ENCODE measurements around the gene SIDT2. TPM values are rescaled to one million over a fixed set of nuclear protein-coding genes. Genes with fewer than 3 reads are reported as not detected.
A peak's percentile ranks its signal among the peaks of the same experiment; 100 is the strongest.

Gene SIDT2
- total RNA-seq, 2 experiments from 2014 or later, result 28.6 to 30.9 TPM

- H3K27me3 Mint-ChIP-seq, result no peaks in the 10 kb centered on the region
- peaks cover 74% of the 10 kb centered on the region for H3K36me3 Mint-ChIP-seq (ENCODE audit: low read depth)
- ChIA-PET CTCF (interaction anchor here (1.0 to 2.4 kb wide), 2 partner anchors 9 to 37 kb away, joined by 3 to 12 read pairs; no protein-coding TSS in a partner anchor), POLR2A (interaction anchor here (0.7 kb wide), 1 partner anchor 110 kb away, joined by 5 read pairs; the partner anchor contains the start of gene CEP164)
- DNase-seq, result no peak
- no peak overlapping the region for H3K27ac Mint-ChIP-seq
- no peaks in the 10 kb centered on the region for H3K9me3 Mint-ChIP-seq
- H3K4me3 Mint-ChIP-seq, result no peak overlapping the region
- H3K4me1 Mint-ChIP-seq, result peaks cover 6% of the 10 kb centered on the region
These were observed 38.9 kb downstream of the SIDT2 start for GRCh38 chr11:117217141-117218084.

DNA sequence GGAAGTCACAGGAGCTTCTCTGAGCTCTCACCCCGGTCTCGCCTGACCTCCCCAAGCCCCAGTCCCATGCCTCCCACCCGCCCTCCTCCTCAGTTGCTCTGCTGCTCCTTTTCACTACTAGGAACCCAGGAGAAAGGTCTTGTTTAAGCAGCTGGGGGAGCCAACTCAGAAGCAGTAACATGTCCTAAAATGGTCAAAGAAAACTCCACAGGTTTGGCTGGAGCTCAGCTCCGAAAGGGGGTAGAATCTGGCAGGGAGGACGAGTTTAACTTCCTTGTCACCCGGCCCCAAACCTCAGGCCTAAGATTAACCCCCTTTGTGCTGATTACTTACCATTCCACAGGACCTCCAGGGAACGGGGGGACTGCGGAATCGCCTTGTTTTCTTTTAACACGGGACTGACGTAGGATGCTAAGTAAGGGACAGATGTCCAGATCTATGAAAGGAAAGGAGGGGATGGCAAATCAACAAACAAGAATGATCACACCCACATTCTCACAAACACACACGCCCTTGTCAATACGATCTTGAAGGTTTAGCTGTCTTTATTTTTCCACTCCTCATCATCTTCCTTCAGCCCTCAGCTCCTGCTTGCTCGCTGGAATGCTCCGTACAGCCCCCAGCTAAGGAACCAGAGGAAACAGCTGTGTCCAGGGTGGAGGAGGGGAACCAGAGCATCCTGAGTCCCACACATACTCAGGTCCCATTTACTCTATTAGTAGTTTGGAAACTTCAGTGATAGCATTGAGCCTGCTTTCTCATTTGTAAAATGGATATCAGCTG is 39.8 kb downstream of the SIDT2 start:
- H3K36me3 Mint-ChIP-seq (ENCODE audit: low read depth), result peaks cover 71% of the 10 kb centered on the region
- CTCF ChIA-PET, result interaction anchor here (0.6 to 1.3 kb wide), 3 partner anchors 9 to 230 kb away, joined by 3 to 4 read pairs (median 4); no protein-coding TSS in a partner anchor
- H3K4me1 Mint-ChIP-seq, result peaks cover 6% of the 10 kb centered on the region
- no peaks in the 10 kb centered on the region for H3K9me3 Mint-ChIP-seq
- POLR2A ChIA-PET, result no interaction called here
- DNase-seq, result no peak
- no peak overlapping the region for H3K27ac Mint-ChIP-seq
- H3K4me3 Mint-ChIP-seq, result no peak overlapping the region
- no peaks in the 10 kb centered on the region for H3K27me3 Mint-ChIP-seq

GRCh38 chr11:117219001-117219400 is 40.5 kb downstream of the SIDT2 start:
- peaks cover 70% of the 10 kb centered on the region for H3K36me3 Mint-ChIP-seq (ENCODE audit: low read depth)
- CTCF ChIA-PET, result interaction anchor here (1.0 to 1.3 kb wide), 2 partner anchors 9 to 16 kb away, joined by 3 to 4 read pairs; no protein-coding TSS in a partner anchor
- no peaks in the 10 kb centered on the region for H3K27me3 Mint-ChIP-seq
- POLR2A ChIA-PET, result no interaction called here
- no peak for DNase-seq
- no peak overlapping the region for H3K27ac Mint-ChIP-seq
- no peaks in the 10 kb centered on the region for H3K9me3 Mint-ChIP-seq
- no peak overlapping the region for H3K4me3 Mint-ChIP-seq
- H3K4me1 Mint-ChIP-seq, result peaks cover 8% of the 10 kb centered on the region

GRCh38 chr11:117219455-117219854 is 40.9 kb downstream of the SIDT2 start:
- H3K36me3 Mint-ChIP-seq (ENCODE audit: low read depth), result peaks cover 70% of the 10 kb centered on the region

GRCh38 chr11:117219995-117220394 is 41.5 kb downstream of the SIDT2 start:
- H3K4me1 Mint-ChIP-seq, result peaks cover 8% of the 10 kb centered on the region
- no peaks in the 10 kb centered on the region for H3K9me3 Mint-ChIP-seq
- no peak overlapping the region for H3K4me3 Mint-ChIP-seq
- no peak for DNase-seq
- peaks cover 67% of the 10 kb centered on the region for H3K36me3 Mint-ChIP-seq (ENCODE audit: low read depth)
- H3K27ac Mint-ChIP-seq, result no peak overlapping the region
- ChIA-PET POLR2A (no interaction called here), CTCF (interaction anchor here (0.6 to 1.1 kb wide), 6 partner anchors 9 to 175 kb away, joined by 3 to 4 read pairs (median 3); partner anchors contain the start of genes PCSK7 and RNF214)
- H3K27me3 Mint-ChIP-seq, result no peaks in the 10 kb centered on the region

More at GRCh38 chr11:117219455-117219854, 40.9 kb downstream of the SIDT2 start:
- Mint-ChIP-seq H3K27me3 (no peaks in the 10 kb centered on the region), H3K9me3 (no peaks in the 10 kb centered on the region), H3K4me3 (no peak overlapping the region), H3K4me1 (peaks cover 8% of the 10 kb centered on the region), H3K27ac (peak overlapping the region; percentile 15)
- POLR2A ChIA-PET, result no interaction called here
- no peak for DNase-seq
- CTCF ChIA-PET, result interaction anchor here (1.0 to 1.1 kb wide), 4 partner anchors 13 to 40 kb away, joined by 3 read pairs; partner anchors contain the start of genes PCSK7 and RNF214

- Mint-ChIP-seq H3K27ac (peak overlapping the region; percentile 51), H3K4me1 (peaks cover 8% of the 10 kb centered on the region), H3K27me3 (no peaks in the 10 kb centered on the region), H3K4me3 (no peak overlapping the region), H3K9me3 (no peaks in the 10 kb centered on the region), H3K36me3 (ENCODE audit: low read depth) (peaks cover 72% of the 10 kb centered on the region)
- ChIA-PET CTCF (interaction anchor here (1.1 to 1.6 kb wide), 4 partner anchors 10 to 41 kb away, joined by 3 to 8 read pairs (median 4); no protein-coding TSS in a partner anchor), POLR2A (no interaction called here)
- no peak for DNase-seq
These were observed 42.0 kb downstream of the SIDT2 start for GRCh38 chr11:117220568-117220967.

DNA sequence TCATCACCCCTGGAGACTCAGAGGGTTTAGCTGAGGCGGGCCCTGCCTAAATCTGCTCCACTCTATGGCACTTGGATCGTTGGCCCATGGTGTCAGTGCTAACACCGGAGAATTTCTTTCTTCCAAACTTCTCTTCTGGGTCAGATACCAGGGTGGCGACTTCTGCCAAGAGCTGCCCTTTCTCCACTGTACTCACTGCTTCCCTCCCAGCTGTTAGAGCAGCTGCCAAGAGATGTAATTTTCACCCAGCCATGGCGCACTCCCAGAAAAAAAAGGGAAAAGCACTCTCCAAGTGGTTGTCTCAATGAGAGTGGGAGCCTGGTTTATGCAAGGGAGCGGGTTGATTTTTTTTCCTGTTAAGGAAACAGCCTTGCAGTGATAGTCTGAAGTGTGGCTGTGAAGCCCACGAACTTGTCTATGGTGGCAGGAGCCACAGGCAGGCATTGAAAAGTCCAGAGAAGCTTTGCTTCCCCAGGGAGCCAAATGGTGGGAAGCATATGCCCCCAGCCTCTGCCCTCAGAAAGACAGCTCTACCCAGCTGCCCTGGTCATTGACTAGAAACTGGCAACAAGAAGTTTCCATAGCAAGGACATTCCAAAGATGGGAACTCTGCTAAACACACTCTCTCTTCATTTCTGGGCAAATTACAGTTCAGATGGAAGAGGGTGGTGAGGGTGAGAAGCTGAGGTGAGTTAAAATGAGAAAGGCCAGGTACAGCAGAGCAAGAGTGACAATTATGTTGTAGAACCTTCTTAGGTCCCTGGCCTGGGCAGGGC is 42.6 kb downstream of the SIDT2 start:
- H3K36me3 Mint-ChIP-seq (ENCODE audit: low read depth), result peaks cover 71% of the 10 kb centered on the region
- no peak for DNase-seq
- H3K27me3 Mint-ChIP-seq, result no peaks in the 10 kb centered on the region
- H3K4me3 Mint-ChIP-seq, result no peak overlapping the region
- POLR2A ChIA-PET, result no interaction called here
- CTCF ChIA-PET, result interaction anchor here (1.1 to 1.6 kb wide), 2 partner anchors 9 to 10 kb away, joined by 4 to 8 read pairs; no protein-coding TSS in a partner anchor
- H3K4me1 Mint-ChIP-seq, result peaks cover 8% of the 10 kb centered on the region
- H3K27ac Mint-ChIP-seq, result no peak overlapping the region
- no peaks in the 10 kb centered on the region for H3K9me3 Mint-ChIP-seq

DNA sequence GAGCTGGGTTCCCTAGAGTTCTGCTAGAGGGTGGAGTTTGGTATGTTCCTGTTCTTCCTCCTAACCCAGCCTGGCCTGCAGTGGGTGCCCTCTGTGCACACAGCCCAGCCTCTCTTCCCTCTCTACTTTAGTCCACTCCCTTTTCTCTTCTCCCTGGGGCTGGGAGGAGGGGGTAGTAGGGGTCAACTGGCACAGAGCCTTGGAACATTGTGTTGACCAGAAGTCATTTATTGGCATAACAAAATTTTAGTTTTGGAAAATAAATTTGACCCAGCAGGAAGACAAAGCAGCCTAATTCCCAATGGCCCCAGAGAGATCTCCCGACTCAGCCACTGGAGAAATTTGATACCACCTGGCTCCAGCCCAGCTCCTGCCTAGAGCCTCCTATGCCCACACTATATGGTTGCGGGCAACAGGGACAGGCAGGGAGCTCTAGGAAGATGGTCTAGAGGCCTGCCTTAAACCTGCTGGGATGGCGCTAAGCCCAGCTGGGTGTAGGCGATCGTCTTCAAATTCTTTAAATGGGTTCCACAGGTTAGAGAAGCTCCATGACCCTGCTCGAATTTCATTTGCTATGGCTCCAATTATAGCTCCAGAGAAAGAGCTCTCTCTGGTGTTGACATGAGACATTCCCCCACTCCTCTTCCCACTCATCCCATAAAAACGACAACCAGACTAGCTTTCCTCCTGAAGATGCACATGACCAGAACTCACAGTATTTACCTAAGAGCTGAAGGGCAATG is 43.4 kb downstream of the SIDT2 start:
- no peak for DNase-seq
- Mint-ChIP-seq H3K27me3 (no peaks in the 10 kb centered on the region), H3K9me3 (no peaks in the 10 kb centered on the region), H3K36me3 (ENCODE audit: low read depth) (peaks cover 73% of the 10 kb centered on the region), H3K27ac (no peak overlapping the region), H3K4me3 (no peak overlapping the region), H3K4me1 (peaks cover 15% of the 10 kb centered on the region)
- POLR2A ChIA-PET, result no interaction called here
- CTCF ChIA-PET, result interaction anchor here (1.6 kb wide), 1 partner anchor 8 kb away, joined by 8 read pairs; no protein-coding TSS in a partner anchor

DNA sequence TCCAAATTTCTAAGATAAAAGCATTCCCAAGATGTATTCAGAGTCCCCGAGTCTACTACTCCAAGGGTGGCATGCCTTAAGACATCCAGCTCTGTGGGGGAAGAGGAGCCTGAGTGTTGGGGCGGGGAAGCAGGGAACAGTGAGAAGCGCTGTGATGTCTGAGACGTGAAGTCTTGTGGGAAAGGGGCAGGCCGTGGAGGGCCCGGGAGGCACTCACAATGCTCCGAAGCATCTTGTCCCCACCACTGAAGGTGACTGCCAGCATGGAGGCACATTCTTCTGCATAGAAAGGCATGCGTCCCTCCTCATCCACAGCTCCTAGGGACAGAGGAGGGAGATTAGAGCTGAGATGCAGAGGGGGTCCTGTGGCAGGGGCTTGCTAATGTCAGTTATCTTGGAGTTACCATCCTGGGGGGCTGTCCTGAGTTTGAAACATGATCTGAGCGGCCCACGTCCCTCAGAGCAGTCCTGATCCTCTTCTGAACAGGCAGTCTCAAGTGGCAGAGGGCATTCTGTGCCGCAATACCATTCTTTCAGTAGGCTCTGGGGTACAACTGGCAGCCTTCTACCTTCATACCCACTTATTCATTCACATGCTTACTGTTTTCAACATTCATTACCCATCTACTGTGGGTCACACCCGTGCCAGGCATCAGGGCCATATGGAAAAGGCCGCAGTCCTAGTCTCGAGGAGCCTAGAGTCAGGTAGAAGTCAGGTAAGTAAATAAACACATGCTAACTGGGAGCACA is 44.6 kb downstream of the SIDT2 start:
- no peaks in the 10 kb centered on the region for H3K9me3 Mint-ChIP-seq
- no peak for DNase-seq
- H3K4me1 Mint-ChIP-seq, result peaks cover 23% of the 10 kb centered on the region
- H3K36me3 Mint-ChIP-seq (ENCODE audit: low read depth), result peaks cover 71% of the 10 kb centered on the region
- H3K27ac Mint-ChIP-seq, result no peak overlapping the region
- no peak overlapping the region for H3K4me3 Mint-ChIP-seq
- ChIA-PET CTCF (no interaction called here), POLR2A (no interaction called here)
- H3K27me3 Mint-ChIP-seq, result no peaks in the 10 kb centered on the region

DNA sequence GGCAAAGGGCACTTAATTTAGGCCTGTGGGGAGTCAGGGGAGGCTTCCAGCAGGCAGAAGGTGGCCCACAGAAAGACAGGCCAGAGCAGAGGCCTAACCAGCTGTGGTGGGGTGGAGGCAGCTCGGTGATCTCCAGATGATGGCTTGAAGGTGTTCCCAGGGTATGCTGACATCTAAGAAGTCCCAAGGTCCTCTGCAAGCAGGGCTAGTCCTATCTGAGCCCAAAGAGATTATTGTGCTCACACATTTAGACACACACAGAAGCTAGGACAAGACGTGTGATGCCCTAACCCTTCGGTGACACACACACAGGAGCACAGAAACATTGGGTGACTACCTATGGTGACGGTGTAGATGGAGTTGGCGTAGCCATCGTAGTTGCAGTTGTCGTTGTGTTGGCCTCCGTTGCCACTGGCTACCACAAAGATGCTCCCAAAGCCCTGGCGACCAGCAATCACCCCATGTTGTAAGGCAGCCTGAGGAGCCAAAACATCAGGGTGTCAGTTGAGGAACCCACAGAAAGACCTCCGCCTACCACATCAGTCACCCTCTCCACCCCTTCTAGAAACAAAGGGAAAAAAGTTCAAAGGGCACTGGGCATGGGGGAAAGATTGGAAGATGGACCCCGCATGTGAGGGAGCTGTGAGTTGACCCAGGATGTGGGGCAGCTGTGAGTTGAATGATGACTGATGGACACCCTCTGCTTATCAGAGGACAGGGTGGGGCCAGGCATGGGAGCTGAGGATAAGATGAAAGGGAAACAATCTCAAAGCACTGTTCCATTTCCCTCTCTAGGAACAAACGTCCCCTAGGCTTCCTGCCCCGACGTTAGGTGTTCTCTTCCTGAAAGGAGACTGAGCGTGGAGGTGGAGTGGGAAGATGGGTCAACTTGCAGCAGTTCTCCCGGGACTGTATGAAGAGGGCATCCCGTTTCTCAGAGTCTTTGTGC is 45.5 kb downstream of the SIDT2 start:
- no peaks in the 10 kb centered on the region for H3K27me3 Mint-ChIP-seq
- no peak overlapping the region for H3K4me3 Mint-ChIP-seq
- CTCF ChIA-PET, result interaction anchor here (0.6 to 1.0 kb wide), 3 partner anchors 45 to 388 kb away, joined by 3 read pairs; no protein-coding TSS in a partner anchor
- no peak overlapping the region for H3K27ac Mint-ChIP-seq
- no peaks in the 10 kb centered on the region for H3K9me3 Mint-ChIP-seq
- H3K36me3 Mint-ChIP-seq (ENCODE audit: low read depth), result peaks cover 69% of the 10 kb centered on the region
- H3K4me1 Mint-ChIP-seq, result peaks cover 28% of the 10 kb centered on the region
- POLR2A ChIA-PET, result no interaction called here
- DNase-seq, result no peak

Measured in activated CD4-positive, alpha-beta T cell treated with anti-CD3 and anti-CD28 coated beads, Interleukin-2, amount 10 ng/mL, durations not matched to agents 7 days and 5 days (primary cell).